ENCODE results near the gene METTL26. TPM values are rescaled to one million over a fixed set of nuclear protein-coding genes. Genes with fewer than 3 reads are reported as not detected.

Gene METTL26
- total and polyA plus RNA-seq, 2 of the 8 experiments (the other 6 are each of a cell fraction or from before 2014, with no cell fraction given), result 100 to 186 TPM

- Histone ChIP-seq H3K56ac (replicated peaks; ENCODE audit: insufficient read length, low read depth, low read length) (no peak overlapping the region), H3K14ac (ENCODE audit: insufficient read length) (no peak overlapping the region), H3K4me1 (replicated peaks in 1 of 4; ENCODE audit: control insufficient read depth in 3 of 4, insufficient read depth in 4 of 4, low read length in 3 of 4) (peaks cover 0 to 29% (median 22%) of the 10 kb centered on the region in 4 experiments; a peak in 6 of 7 replicates), H3K23me2 (ENCODE audit: low read depth, low read length) (peaks cover 11% of the 10 kb centered on the region; the same call in 1 of the 2 replicates), H3K27me3 (replicated peaks in 1 of 4; ENCODE audit: control insufficient read depth in 3 of 4, extremely low read depth in 1 of 4, insufficient read depth in 3 of 4, low read length in 3 of 4) (peaks cover 0 to 5% (median 1%) of the 10 kb centered on the region in 4 experiments; a peak in 2 of 7 replicates), H2BK15ac (ENCODE audit: low read length) (no peak overlapping the region), H4K91ac (replicated peaks; ENCODE audit: insufficient read length, low read length) (no peak overlapping the region), H3K4me2 (ENCODE audit: insufficient read depth in 1 of 2, low read depth in 2 of 2, low read length in 2 of 2) (no peak overlapping the region; a peak in 1 of 4 replicates), H3K9me3 (ENCODE audit: insufficient read depth in 2 of 2, low read depth in 1 of 2, low read length in 1 of 2) (no peaks in the 10 kb centered on the region), H4K5ac (ENCODE audit: insufficient read length, low read depth, low read length) (no peak overlapping the region), H4K20me1 (replicated peaks in 1 of 2; ENCODE audit: control insufficient read depth in 1 of 2, insufficient read depth in 2 of 2, low read length in 2 of 2) (no peaks in the 10 kb centered on the region), H2BK12ac (ENCODE audit: low read depth, low read length) (no peak overlapping the region), H2AK5ac (ENCODE audit: low read depth, low read length) (no peak overlapping the region; the same call in 1 of the 2 replicates), H3K18ac (ENCODE audit: extremely low read depth, low read length) (no peak overlapping the region; the same call in 1 of the 2 replicates), H2BK20ac (ENCODE audit: low read length) (no peak overlapping the region), H4K8ac (ENCODE audit: extremely low read depth, insufficient read depth, low read length) (0 out of 2 replicates have a peak overlapping the region, but pooled peaks have one; percentile 68), H2BK5ac (ENCODE audit: low read depth, low read length) (no peak overlapping the region), H3K4me3 (ENCODE audit: extremely low read depth in 1 of 4, insufficient read depth in 2 of 4, low read depth in 3 of 4, low read length in 4 of 4) (peak overlapping the region in 1 of 4 experiments; percentile 88; a peak in 2 of 8 replicates), H2AFZ (ENCODE audit: low read length) (no peak overlapping the region), H2BK120ac (replicated peaks; ENCODE audit: low read depth, low read length) (no peak overlapping the region), H3K36me3 (ENCODE audit: control insufficient read depth in 2 of 4, insufficient read depth in 4 of 4, low read length in 3 of 4) (no peaks in the 10 kb centered on the region), H3K23ac (ENCODE audit: insufficient read length) (no peak overlapping the region), H3K79me1 (ENCODE audit: low read depth, low read length) (no peaks in the 10 kb centered on the region; the same call in 1 of the 2 replicates), H3K9ac (replicated peaks in 1 of 4; ENCODE audit: extremely low read depth in 1 of 4, low read depth in 3 of 4, low read length in 3 of 4) (no peak overlapping the region), H3K27ac (ENCODE audit: low read depth, low read length) (no peak overlapping the region), H3K4ac (replicated peaks; ENCODE audit: insufficient read length, low read depth, low read length) (no peak overlapping the region), H3K79me2 (ENCODE audit: control insufficient read depth in 1 of 2, insufficient read depth in 2 of 2, low read length in 2 of 2) (peaks cover 0 to 3% of the 10 kb centered on the region in 2 experiments; a peak in 1 of 4 replicates)
- ChIA-PET POLR2A (ENCODE audit: partially characterized antibody) (interaction anchor here (1.1 to 2.6 kb wide), 2 partner anchors 10 to 35 kb away, joined by 3 to 10 read pairs; partner anchors contain the start of genes RHBDL1 and WFIKKN1), CTCF (ENCODE audit: partially characterized antibody) (no interaction called here)
- DNase-seq (ENCODE audit: low read depth in 1 of 2, low spot score in 2 of 2), result no peak
- no peak for FAIRE-seq
- 95% methylated on average over 3 of the region's 5 CpGs; no CpG with 5 or more reads in 1 of the 2 experiments for WGBS, 2 experiments (ENCODE audit: extremely low coverage in 1 of 2, insufficient coverage in 1 of 2, insufficient read length in 1 of 2, insufficient replicate concordance in 2 of 2, low coverage in 1 of 2, low lambda C conversion rate in 2 of 2, missing lambda C conversion rate in 1 of 2)
- TF ChIP-seq JUND (IDR thresholded peaks at IDR 0.05; ENCODE audit: low read length) (no peak), RBBP5 (IDR thresholded peaks at IDR 0.05; ENCODE audit: borderline replicate concordance, low read depth, low read length) (no peak), ZNF274 (IDR thresholded peaks at IDR 0.05; ENCODE audit: borderline replicate concordance, extremely low read depth, low read length) (no peak)
These were observed 4.5 kb upstream of the METTL26 start for GRCh38 chr16:640614-641013.

Measured in H1 (cell line).